ENCODE data around the gene ZMIZ2.

Gene ZMIZ2

GRCh38 chr7:44757739-44758138 is 9.1 kb downstream of the ZMIZ2 start:
- no peak for DNase-seq (ENCODE audit: low read depth)

GRCh38 chr7:44759246-44759645 is 10.6 kb downstream of the ZMIZ2 start:
- DNase-seq (ENCODE audit: low read depth), result no peak

- DNase-seq (ENCODE audit: low read depth), result no peak
Measured at GRCh38 chr7:44760034-44760580, 11.5 kb downstream of the ZMIZ2 start.

- DNase-seq (ENCODE audit: low read depth), result no peak
Measured at GRCh38 chr7:44761207-44762161, 12.8 kb downstream of the ZMIZ2 start.

GRCh38 chr7:44762300-44762699 is 13.7 kb downstream of the ZMIZ2 start:
- DNase-seq (ENCODE audit: low read depth), result no peak

- DNase-seq (ENCODE audit: low read depth), result no peak
Measured at GRCh38 chr7:44762726-44763522, 14.3 kb downstream of the ZMIZ2 start.

GRCh38 chr7:44764081-44764480 is 15.4 kb downstream of the ZMIZ2 start:
- no peak for DNase-seq (ENCODE audit: low read depth)

GRCh38 chr7:44764665-44765578 is 16.3 kb downstream of the ZMIZ2 start:
- DNase-seq (ENCODE audit: low read depth), result no peak

GRCh38 chr7:44765579-44766415 is 17.1 kb downstream of the ZMIZ2 start:
- DNase-seq (ENCODE audit: low read depth), result no peak

GRCh38 chr7:44766416-44766801 is 17.8 kb downstream of the ZMIZ2 start:
- DNase-seq (ENCODE audit: low read depth), result no peak

- DNase-seq (ENCODE audit: low read depth), result no peak
Measured at GRCh38 chr7:44767134-44767911, 18.7 kb downstream of the ZMIZ2 start.

GRCh38 chr7:44767912-44768627 is 19.4 kb downstream of the ZMIZ2 start:
- DNase-seq (ENCODE audit: low read depth), result no peak

- DNase-seq (ENCODE audit: low read depth), result no peak
Measured at GRCh38 chr7:44768628-44769371, 20.2 kb downstream of the ZMIZ2 start.

GRCh38 chr7:44769376-44769775 is 20.7 kb downstream of the ZMIZ2 start:
- no peak for DNase-seq (ENCODE audit: low read depth)

GRCh38 chr7:44769776-44770294 is 21.2 kb downstream of the ZMIZ2 start:
- DNase-seq (ENCODE audit: low read depth), result peak; percentile 57

- no peak for DNase-seq (ENCODE audit: low read depth)
Measured at GRCh38 chr7:44771358-44771757, 22.7 kb downstream of the ZMIZ2 start.

- no peak for DNase-seq (ENCODE audit: low read depth)
Measured at GRCh38 chr7:44772440-44772839, 23.8 kb downstream of the ZMIZ2 start.

GRCh38 chr7:44772867-44773266 is 24.2 kb downstream of the ZMIZ2 start:
- DNase-seq (ENCODE audit: low read depth), result no peak
